UCSD-AML1 (cell line): ENCODE results near the gene ZEB1.
"Not testable (repeated sequence)": the region's sequence is repeated elsewhere in the genome, so short reads cannot be mapped to it uniquely, and the experiment has no call there.

Source experiments
- DNase-seq: peaks from one replicate; lab custom pipeline; 2025; ENCODE audit not compliant: unreplicated experiment; lab: John Stamatoyannopoulos, UW

Gene ZEB1

DNA sequence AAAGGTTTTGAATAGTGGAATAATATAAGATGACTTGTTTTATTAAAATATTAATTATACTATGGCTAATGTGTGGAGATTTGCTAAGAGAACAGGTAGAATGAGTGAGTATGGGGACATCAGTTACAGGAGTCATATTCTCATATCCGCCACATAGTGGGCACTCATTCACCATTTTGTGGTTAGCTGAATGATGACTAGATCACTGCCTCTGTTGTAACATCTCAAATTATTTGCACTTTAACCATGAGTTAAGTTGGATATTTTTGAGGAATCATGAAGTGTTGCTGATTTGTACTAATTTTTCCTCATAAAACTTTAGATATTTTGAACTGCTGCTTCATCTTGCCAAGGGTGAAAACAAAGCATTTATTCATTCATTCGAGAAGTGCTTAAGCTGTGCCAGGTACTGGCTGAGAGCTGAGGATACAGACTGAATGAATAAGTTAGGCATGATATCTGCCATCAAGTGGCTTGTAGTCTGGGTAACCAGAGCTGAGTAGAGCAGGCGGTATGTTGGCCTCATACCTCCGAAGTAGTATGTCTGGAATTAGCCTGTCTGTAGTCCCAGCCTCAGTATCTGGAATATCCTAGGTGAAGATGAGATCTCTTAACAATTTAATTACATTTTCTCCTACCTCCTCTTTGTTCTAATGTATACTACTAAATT is 100.5 kb downstream of the ZEB1 start:
- DNase-seq: no peak

DNA sequence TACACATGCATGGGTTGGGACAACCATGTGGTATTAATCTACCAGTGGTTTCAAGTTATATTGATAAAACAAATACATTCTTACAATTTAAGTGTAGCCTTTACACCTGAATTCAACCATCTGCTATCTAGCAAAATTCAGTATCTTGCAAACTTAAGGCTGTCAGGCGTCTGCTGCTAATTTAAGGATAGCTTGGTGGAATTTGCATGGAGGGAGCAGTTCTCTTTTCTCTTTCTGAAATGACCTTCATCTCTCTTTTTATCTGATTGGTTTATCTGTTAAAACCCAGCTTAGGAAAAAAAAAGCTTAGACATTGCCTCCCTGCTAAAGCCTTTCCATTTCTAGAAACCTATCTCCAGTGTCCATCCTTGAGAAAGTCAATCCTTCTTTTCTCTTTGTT is 102.3 kb downstream of the ZEB1 start:
- no peak for DNase-seq

DNA sequence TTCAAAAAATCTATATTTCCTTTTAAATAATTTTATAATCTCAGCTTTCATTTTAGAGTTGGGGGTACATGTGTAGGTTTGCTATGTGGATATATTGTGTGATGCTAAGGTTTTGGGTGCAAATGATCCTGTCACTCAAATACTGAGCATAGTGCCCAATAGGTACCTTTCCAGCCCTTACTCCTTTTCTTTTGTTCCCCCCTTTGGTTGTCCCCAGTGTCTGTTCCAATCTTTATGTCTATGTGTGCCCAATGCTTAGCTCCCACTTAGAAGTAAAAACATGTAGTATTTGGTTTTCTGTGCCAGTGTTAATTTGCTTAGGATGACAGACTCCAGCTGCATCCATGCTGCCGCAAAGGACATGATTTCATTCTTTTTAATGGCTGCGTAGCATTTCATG is 103.6 kb downstream of the ZEB1 start:
- DNase-seq: no peak

- DNase-seq: no peak
Observed at GRCh38 chr10:31424473-31424872, 105.5 kb downstream of the ZEB1 start.

- no peak for DNase-seq
Observed at GRCh38 chr10:31426401-31426800, 107.4 kb downstream of the ZEB1 start.

DNA sequence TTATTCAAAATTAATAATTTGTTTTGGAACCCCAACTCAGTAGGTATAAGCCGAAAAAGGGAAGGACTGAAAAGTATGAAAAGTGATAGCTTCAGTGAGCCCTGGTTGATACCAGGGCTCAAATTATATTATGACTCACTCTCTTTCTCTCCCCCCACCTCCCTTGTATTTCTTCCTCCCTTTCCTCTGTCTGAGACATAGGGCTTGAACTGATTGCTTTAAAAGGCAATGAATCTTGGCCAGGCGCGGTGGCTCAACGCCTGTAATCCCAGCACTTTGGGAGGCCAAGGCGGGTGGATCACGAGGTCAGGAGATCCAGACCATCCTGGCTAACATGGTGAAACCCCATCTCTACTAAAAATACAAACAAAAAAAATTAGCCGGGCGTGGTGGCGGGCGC is 108.3 kb downstream of the ZEB1 start:
- DNase-seq: not testable (repeated sequence)

DNA sequence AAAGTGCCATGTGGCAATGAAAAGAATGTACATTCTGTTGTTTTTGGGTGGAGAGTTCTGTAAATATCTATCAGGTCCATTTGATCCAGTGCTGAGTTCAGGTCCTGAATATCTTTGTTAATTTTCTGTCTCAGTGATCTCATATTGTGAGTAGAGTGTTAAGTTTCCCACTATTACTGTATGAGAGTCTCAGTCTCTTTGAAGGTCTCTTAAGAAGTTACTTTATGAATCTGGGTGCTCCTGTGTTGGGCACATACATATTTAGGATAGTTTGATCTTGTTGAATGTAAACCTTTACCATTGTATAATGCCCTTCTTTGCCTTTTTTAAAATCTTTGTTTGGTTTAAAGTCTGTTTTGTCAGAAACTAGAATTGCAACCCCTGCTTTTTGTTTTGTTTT is 109.5 kb downstream of the ZEB1 start:
- DNase-seq: not testable (repeated sequence)

GRCh38 chr10:31431021-31431420 is 112.0 kb downstream of the ZEB1 start:
- no peak for DNase-seq

GRCh38 chr10:31437959-31438358 is 118.9 kb downstream of the ZEB1 start:
- DNase-seq: no peak

DNA sequence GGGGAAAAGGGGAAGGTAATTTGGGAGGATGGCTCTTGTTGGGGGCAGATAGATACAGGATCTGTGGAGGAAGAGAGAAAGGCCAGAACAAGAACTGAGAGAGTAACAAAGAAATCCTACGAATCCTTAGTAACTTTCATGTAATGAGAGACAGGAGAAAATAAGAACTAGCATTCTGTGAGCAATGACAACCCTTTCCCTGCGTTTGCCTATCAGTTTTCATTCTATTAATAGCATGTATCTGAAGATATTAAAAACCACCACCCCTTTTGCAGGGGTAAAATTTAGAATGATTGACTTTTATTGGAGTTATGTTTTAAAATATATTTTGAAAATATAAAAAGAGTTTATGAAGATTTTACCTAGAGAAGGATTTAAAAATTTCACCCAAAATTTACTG is 132.8 kb downstream of the ZEB1 start:
- no peak for DNase-seq

- DNase-seq: no peak
Observed at GRCh38 chr10:31456468-31456867, 137.5 kb downstream of the ZEB1 start.

DNA sequence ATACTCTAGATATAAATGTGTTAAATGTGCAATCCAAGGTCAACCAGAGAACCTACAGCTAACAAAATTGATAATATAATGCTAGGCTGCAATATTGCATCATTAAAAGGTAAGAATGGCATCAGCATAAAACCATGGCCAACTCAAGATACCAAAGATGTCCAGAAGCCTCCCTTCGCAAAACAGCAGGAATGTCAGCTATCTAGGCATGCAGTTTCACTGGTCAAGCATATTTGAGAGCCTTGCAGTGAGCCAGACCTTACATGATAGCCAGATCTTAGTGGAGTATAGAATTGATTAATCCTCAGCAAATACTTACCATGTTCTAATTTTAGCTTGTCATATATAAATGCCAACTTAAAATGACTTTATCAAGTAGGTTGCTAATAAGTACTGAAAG is 138.8 kb downstream of the ZEB1 start:
- DNase-seq: no peak

DNA sequence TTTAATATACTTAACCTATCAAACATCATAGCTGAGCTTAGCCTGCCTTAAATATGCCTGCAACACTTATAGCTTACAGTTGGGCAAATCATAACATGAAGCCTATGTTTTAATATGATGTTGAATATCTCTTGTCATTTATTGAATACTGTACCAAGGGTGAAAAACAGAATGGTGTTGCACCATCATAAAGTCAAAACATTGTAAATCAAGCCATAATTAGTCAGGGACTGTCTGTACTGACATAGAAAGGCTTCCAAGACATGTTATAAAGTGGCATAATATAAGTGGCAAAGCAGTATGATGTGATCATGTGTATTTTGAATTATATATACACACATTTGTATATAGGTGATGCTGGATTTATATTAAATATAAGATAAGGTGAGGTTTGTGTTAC is 140.0 kb downstream of the ZEB1 start:
- DNase-seq: no peak

DNA sequence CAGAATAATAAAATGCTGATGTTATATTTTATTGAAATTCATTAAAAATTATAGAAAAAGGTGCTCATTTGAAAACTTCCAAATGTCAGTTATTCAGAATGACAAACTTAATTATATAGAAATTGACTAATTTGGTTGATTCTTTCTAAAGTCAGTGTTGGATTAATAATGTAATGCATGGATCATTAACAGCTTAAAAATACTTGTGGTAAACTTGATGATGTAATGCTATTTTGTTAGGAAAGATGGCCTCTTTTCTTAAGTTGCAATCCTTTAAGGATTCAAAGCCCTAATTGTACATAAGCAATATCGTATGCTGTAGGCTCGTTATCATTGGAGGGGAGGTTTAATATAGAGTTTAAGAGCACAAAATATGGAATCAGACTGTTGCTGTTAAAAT is 141.2 kb downstream of the ZEB1 start:
- DNase-seq: no peak

DNA sequence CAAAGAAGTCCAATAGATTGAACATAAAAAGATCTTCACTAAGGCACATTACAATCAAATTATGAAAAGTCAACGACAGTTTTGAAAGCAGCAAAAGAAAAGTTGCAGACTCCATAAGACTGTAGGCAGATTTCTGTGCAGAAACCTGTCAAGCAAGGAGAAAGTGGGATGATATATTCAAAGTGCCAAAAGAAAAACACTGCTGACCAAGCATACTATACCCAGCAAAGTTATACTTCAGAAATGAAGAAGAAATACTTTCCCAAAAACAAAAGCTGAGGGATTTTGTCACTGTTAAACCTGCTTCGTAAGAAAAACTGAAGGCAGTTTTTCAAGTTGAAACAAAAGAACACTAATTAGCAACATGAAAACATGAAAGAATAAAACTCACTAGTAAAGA is 145.5 kb downstream of the ZEB1 start:
- no peak for DNase-seq

GRCh38 chr10:31466313-31466712 is 147.3 kb downstream of the ZEB1 start:
- no peak for DNase-seq

DNA sequence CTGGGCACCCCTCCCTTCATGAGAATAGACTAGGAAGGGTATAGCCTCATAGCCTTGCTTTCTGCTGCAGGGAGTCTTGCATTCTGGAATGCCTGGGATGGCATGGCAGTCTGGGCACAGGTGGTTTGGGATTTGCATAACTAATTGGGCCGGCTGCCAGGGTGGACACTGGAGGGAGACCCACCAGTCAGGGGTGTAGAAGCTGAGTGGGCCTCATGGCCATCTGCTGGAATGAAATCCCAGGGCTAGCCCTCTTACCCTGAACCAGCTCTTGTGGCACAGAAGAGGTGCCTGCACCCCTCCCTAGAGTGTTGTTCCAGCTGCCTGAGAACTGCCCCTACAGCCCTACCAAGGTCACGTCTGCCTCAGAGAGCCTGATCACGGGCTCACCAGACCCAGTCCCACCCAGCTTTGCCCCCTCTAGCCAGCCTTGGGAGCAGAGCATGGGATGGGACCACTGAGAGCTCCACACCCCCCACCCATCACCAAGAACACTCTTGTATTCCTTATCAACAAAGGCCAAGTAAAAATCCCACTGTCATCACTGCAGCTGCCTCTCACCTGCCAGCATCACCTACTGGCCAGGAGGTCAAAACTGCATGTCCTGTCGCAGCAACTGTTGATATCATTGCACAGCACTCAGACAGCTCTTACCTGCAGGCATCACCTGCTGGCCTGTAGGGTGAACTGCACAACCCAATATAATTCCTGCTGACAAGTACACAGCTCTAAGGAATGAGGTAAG is 148.9 kb downstream of the ZEB1 start:
- no peak for DNase-seq

DNA sequence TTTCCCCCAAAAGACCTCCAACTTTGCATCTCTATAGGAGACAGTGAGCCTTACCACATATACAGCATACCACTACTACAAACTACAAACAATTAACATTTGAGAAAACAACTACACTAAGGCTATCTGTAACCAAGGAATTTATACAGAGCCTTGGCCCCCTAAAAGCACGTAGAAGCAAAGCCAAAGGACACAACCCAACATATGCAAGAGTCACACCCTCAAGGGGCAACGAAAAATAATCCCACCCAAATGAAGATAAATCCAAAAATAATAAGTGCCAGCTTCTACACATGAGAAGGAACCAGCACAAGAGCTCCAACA is 149.5 kb downstream of the ZEB1 start:
- DNase-seq: no peak

- no peak for DNase-seq
Observed at GRCh38 chr10:31475519-31475918, 156.5 kb downstream of the ZEB1 start.

- DNase-seq: no peak
Observed at GRCh38 chr10:31476088-31476487, 157.1 kb downstream of the ZEB1 start.

- no peak for DNase-seq
Observed at GRCh38 chr10:31477584-31477983, 158.6 kb downstream of the ZEB1 start.

DNA sequence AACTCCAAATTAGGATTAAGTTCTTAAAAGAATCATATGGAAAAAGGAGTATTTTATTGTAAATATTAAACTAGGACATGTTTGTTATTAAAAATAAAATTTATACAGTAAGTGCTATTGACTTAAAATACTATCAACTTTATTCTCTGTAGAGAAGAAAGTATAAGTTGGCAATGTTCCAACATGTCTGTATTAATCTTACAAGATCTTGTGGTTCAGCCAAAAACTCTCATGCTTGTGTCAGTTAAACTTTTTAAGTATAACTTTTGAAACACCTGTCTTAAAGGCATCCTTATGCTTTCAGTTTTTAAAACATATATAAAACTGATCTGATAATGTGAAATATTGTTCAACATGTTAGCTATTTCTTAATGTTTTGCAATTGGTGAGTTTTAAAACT is 160.7 kb downstream of the ZEB1 start:
- no peak for DNase-seq

- DNase-seq: no peak
Observed at GRCh38 chr10:31483546-31483945, 164.5 kb downstream of the ZEB1 start.
